Activated CD8-positive, alpha-beta memory T cell treated with anti-CD3 and anti-CD28 coated beads, Interleukin-2, amount 50 U/mL, for 4 hours (primary cell): ENCODE measurements around the gene BAZ1A.
"Not testable (repeated sequence)": the region's sequence is repeated elsewhere in the genome, so short reads cannot be mapped to it uniquely, and the experiment has no call there.

Experiments
- DNase-seq: peaks from one replicate; pipeline ENCODE4 v3.0.0-alpha.2; 2020

Gene BAZ1A

GRCh38 chr14:34857689-34858449, 17.3 kb downstream of the BAZ1A start:
- no peak for DNase-seq

GRCh38 chr14:34853041-34853440, 22.1 kb downstream of the BAZ1A start:
- no peak for DNase-seq

GRCh38 chr14:34851395-34851794, 23.8 kb downstream of the BAZ1A start:
- DNase-seq, result no peak

- no peak for DNase-seq
Observed at GRCh38 chr14:34845869-34846268, 29.3 kb downstream of the BAZ1A start.

GRCh38 chr14:34843011-34843554, 32.1 kb downstream of the BAZ1A start:
- DNase-seq, result no peak

- DNase-seq, result no peak
Observed at GRCh38 chr14:34837801-34838322, 37.3 kb downstream of the BAZ1A start.

- DNase-seq, result no peak
Observed at GRCh38 chr14:34835312-34835711, 39.8 kb downstream of the BAZ1A start.

- no peak for DNase-seq
Observed at GRCh38 chr14:34833549-34834523, 41.3 kb downstream of the BAZ1A start.

- no peak for DNase-seq
Observed at GRCh38 chr14:34826661-34827060, 48.5 kb downstream of the BAZ1A start.

- DNase-seq, result no peak
Observed at GRCh38 chr14:34824826-34825225, 50.3 kb downstream of the BAZ1A start.

- no peak for DNase-seq
Observed at GRCh38 chr14:34824256-34824655, 50.9 kb downstream of the BAZ1A start.

GRCh38 chr14:34817768-34818167, 57.4 kb downstream of the BAZ1A start:
- DNase-seq, result no peak

GRCh38 chr14:34810028-34810427, 65.1 kb downstream of the BAZ1A start:
- DNase-seq, result no peak

GRCh38 chr14:34806257-34806656, 68.9 kb downstream of the BAZ1A start:
- no peak for DNase-seq

GRCh38 chr14:34804933-34805332, 70.2 kb downstream of the BAZ1A start:
- no peak for DNase-seq

- DNase-seq, result not testable (repeated sequence)
Observed at GRCh38 chr14:34798861-34799260, 76.3 kb downstream of the BAZ1A start.

GRCh38 chr14:34797747-34798583, 77.2 kb downstream of the BAZ1A start:
- DNase-seq, result no peak

- no peak for DNase-seq
Observed at GRCh38 chr14:34796902-34797301, 78.3 kb downstream of the BAZ1A start.

GRCh38 chr14:34794941-34795340, 80.2 kb downstream of the BAZ1A start:
- DNase-seq, result no peak

GRCh38 chr14:34794217-34794616, 80.9 kb downstream of the BAZ1A start:
- DNase-seq, result no peak

GRCh38 chr14:34792598-34792997, 82.6 kb downstream of the BAZ1A start:
- DNase-seq, result no peak

GRCh38 chr14:34785223-34786006, 89.7 kb downstream of the BAZ1A start:
- DNase-seq, result no peak
